Loucy (cell line): ENCODE data around the gene CLCC1.

Experiments
- H2AFZ ChIP-seq: fragments of 200-600 bp; sonication (generic); 2 replicates; pipeline ENCODE4 v1.6.0; 2016; ENCODE audit warnings: antibody characterized with exemption, mild to moderate bottlenecking, low read length, moderate library complexity
- H3F3A ChIP-seq: fragments of 200-600 bp; 2 replicates; pipeline ENCODE4 v1.6.0; 2016; ENCODE audit warnings: antibody characterized with exemption, low read depth, mild to moderate bottlenecking
- H3K27me3 ChIP-seq: fragments of 200-600 bp; sonication (generic); 2 replicates; pipeline ENCODE4 v1.6.1; 2014; ENCODE audit warnings: low read length, mild to moderate bottlenecking; ENCODE audit not compliant: insufficient read depth, poor library complexity, severe bottlenecking
- H3K36me3 ChIP-seq: fragments of 200-600 bp; sonication (generic); 2 replicates; pipeline ENCODE4 v1.6.1; 2016; ENCODE audit warnings: low read length; ENCODE audit not compliant: insufficient read depth
- H3K4me1 ChIP-seq: fragments of 200-600 bp; sonication (generic); 2 replicates; pipeline ENCODE4 v1.5.1; 2014; ENCODE audit warnings: low read length, mild to moderate bottlenecking; ENCODE audit not compliant: insufficient read depth, poor library complexity, severe bottlenecking
- H3K4me2 ChIP-seq: fragments of 200-600 bp; sonication (generic); 2 replicates; pipeline ENCODE4 v1.6.0; 2014; ENCODE audit warnings: antibody characterized with exemption, low read length, low read depth, mild to moderate bottlenecking; ENCODE audit not compliant: poor library complexity, severe bottlenecking
- H3K4me3 ChIP-seq: fragments of 200-600 bp; sonication (generic); 2 replicates; pipeline ENCODE4 v1.5.1; 2014; ENCODE audit warnings: low read length, mild to moderate bottlenecking, mixed read lengths; ENCODE audit not compliant: poor library complexity, severe bottlenecking
- H3K79me2 ChIP-seq: fragments of 200-600 bp; sonication (generic); 2 replicates; pipeline ENCODE4 v1.6.1; 2014; ENCODE audit warnings: low read length; ENCODE audit not compliant: insufficient read depth
- H3K9ac ChIP-seq: fragments of 200-600 bp; sonication (generic); 2 replicates; pipeline ENCODE4 v1.6.0; 2014; ENCODE audit warnings: mild to moderate bottlenecking, low read depth, low read length, moderate library complexity; ENCODE audit not compliant: poor library complexity, severe bottlenecking
- H3K9me2 ChIP-seq: fragments of 200-600 bp; sonication (generic); replicated peaks from 2 replicates; pipeline ENCODE4 v1.6.1; 2016; ENCODE audit warnings: low read depth, low read length, mixed read lengths
- H3K9me3 ChIP-seq: fragments of 200-600 bp; sonication (generic); 2 replicates; pipeline ENCODE4 v1.6.1; 2014; ENCODE audit warnings: mild to moderate bottlenecking, antibody characterized with exemption, low read length, low read depth; ENCODE audit not compliant: insufficient read depth
- H4K20me1 ChIP-seq: fragments of 200-600 bp; sonication (generic); 2 replicates; pipeline ENCODE4 v1.6.0; 2014; ENCODE audit warnings: antibody characterized with exemption, low read length, mild to moderate bottlenecking; ENCODE audit not compliant: insufficient read depth, poor library complexity, severe bottlenecking
- EZH2phosphoT487 ChIP-seq: fragments of 200-600 bp; IDR thresholded peaks from 2 replicates; pipeline ENCODE4 v1.6.1; 2018; ENCODE audit warnings: antibody characterized with exemption, mild to moderate bottlenecking, moderate library complexity, borderline replicate concordance
- TF ChIP-seq, protein P1 (sequence below): fragments of 200-600 bp; sonication (generic); conservative IDR thresholded peaks from 2 replicates; pipeline ENCODE4 v1.5.1; 2014; ENCODE audit warnings: mild to moderate bottlenecking, antibody characterized with exemption, low read length

Gene CLCC1

DNA sequence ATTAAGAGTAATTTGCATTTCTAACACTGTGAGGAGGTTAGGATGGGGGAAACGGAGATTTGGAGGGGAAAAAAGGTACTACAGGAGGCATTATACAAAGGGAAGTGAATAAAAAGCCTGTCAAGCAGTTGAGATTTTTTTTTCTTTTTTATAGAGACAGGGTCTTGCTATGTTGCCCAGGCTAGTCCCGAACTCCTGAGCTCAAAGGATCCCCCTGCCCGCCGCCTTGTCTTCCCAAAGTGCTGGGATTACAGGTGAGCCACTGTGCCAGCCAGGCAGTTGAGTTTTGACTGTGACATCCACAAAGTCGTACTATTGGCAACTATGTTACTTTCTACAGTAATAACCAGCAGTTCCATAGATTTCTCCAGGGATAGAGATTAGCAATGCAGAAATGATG, 2.6 kb downstream of the CLCC1 start:
- no peak overlapping the region for H3K4me2 ChIP-seq
- H3F3A ChIP-seq: no peaks in the 10 kb centered on the region
- no peaks in the 10 kb centered on the region for H3K36me3 ChIP-seq
- H3K27me3 ChIP-seq: peaks cover 86% of the 10 kb centered on the region
- TF ChIP-seq EZH2phosphoT487: no peak
- TF ChIP-seq, protein P1, sequence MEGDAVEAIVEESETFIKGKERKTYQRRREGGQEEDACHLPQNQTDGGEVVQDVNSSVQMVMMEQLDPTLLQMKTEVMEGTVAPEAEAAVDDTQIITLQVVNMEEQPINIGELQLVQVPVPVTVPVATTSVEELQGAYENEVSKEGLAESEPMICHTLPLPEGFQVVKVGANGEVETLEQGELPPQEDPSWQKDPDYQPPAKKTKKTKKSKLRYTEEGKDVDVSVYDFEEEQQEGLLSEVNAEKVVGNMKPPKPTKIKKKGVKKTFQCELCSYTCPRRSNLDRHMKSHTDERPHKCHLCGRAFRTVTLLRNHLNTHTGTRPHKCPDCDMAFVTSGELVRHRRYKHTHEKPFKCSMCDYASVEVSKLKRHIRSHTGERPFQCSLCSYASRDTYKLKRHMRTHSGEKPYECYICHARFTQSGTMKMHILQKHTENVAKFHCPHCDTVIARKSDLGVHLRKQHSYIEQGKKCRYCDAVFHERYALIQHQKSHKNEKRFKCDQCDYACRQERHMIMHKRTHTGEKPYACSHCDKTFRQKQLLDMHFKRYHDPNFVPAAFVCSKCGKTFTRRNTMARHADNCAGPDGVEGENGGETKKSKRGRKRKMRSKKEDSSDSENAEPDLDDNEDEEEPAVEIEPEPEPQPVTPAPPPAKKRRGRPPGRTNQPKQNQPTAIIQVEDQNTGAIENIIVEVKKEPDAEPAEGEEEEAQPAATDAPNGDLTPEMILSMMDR: no peak
- H3K4me1 ChIP-seq: peaks cover 12% of the 10 kb centered on the region
- H2AFZ ChIP-seq: no peak overlapping the region
- no peak overlapping the region for H3K9ac ChIP-seq
- H3K9me3 ChIP-seq: no peaks in the 10 kb centered on the region
- H3K9me2 ChIP-seq: no peaks in the 10 kb centered on the region
- H3K4me3 ChIP-seq: no peak overlapping the region
- no peaks in the 10 kb centered on the region for H3K79me2 ChIP-seq
- H4K20me1 ChIP-seq: peaks cover 42% of the 10 kb centered on the region

DNA sequence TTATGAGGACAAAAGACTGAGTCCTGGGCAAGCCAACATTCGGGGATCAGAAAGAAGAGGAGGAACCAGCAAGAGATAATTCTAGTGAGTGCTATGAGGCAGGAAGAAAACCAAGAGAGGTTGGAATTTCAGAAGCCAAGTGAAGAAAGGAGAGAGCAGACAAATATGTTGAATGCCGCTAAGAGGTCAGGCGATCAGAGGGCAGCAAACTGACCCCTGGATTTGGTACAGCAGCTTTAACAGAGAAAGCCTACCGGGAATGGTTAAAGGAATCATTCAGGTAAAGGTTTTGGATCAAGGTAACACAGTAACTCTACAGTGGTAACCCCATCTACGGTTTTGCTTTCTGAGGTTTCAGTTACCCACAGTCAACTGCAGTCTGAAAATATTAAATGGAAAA, 5.4 kb downstream of the CLCC1 start:
- Histone ChIP-seq H3K4me2 (no peak overlapping the region), H3K4me3 (no peak overlapping the region), H3K9me2 (no peaks in the 10 kb centered on the region), H3K9ac (no peak overlapping the region), H3K9me3 (no peaks in the 10 kb centered on the region), H2AFZ (no peak overlapping the region), H3F3A (no peaks in the 10 kb centered on the region), H4K20me1 (peaks cover 55% of the 10 kb centered on the region), H3K79me2 (no peaks in the 10 kb centered on the region), H3K4me1 (peaks cover 12% of the 10 kb centered on the region), H3K36me3 (no peaks in the 10 kb centered on the region), H3K27me3 (peaks cover 92% of the 10 kb centered on the region)
- TF ChIP-seq, protein P1: no peak
- no peak for TF ChIP-seq EZH2phosphoT487

DNA sequence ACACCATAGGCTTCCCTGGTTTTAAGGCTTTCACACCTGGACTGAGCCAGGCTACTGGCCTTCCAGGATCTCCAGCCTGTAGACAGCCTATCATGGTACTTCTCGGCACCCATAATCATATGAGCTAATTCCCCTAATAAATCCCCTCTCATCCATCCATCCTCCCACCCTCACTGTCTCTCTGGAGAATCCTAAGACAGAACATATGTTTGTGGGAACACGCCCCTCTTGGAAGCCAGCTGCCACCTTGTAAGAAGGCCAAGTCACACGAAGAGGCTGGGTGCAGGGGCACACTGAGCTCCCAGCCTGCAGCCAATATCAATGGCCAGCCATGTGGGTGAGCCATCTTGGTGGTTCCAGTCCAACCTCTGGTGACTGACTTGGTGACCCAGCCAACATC, 7.4 kb downstream of the CLCC1 start:
- Histone ChIP-seq H3K4me1 (peaks cover 7% of the 10 kb centered on the region), H3F3A (no peaks in the 10 kb centered on the region), H3K4me3 (no peak overlapping the region), H3K27me3 (peaks cover 88% of the 10 kb centered on the region), H3K36me3 (no peaks in the 10 kb centered on the region), H3K4me2 (no peak overlapping the region), H2AFZ (no peak overlapping the region), H3K9me3 (no peaks in the 10 kb centered on the region), H3K79me2 (no peaks in the 10 kb centered on the region), H3K9me2 (no peaks in the 10 kb centered on the region), H3K9ac (no peak overlapping the region), H4K20me1 (peaks cover 39% of the 10 kb centered on the region)
- TF ChIP-seq, protein P1: no peak
